GM12874 (cell line): ENCODE measurements around the gene PMM2.

Source experiments
- CTCF ChIP-seq: IDR thresholded peaks from 2 replicates; pipeline ENCODE4 v1.5.1; 2011; ENCODE audit warnings: low read depth, mild to moderate bottlenecking, control low read depth, low read length, moderate library complexity; ENCODE audit not compliant: insufficient read depth

PMM2 gene

GRCh38 chr16:8882725-8883377 lies 85.2 kb downstream of the PMM2 start:
- TF ChIP-seq CTCF: no peak

- no peak for TF ChIP-seq CTCF
Observed at GRCh38 chr16:8885674-8886592, 88.3 kb downstream of the PMM2 start.

- TF ChIP-seq CTCF: no peak
Observed at GRCh38 chr16:8886593-8887430, 89.2 kb downstream of the PMM2 start.

- TF ChIP-seq CTCF: no peak
Observed at GRCh38 chr16:8887431-8887765, 89.8 kb downstream of the PMM2 start.

- no peak for TF ChIP-seq CTCF
Observed at GRCh38 chr16:8887952-8888560, 90.4 kb downstream of the PMM2 start.

- TF ChIP-seq CTCF: no peak
Observed at GRCh38 chr16:8888951-8889892, 91.6 kb downstream of the PMM2 start.
